Omental fat pad (tissue), 4 donors: ENCODE measurements around the gene ATPAF1. TPM values are rescaled to one million over a fixed set of nuclear protein-coding genes. Genes with fewer than 3 reads are reported as not detected.

Experiments used
- ATAC-seq: fragments of 150-250 bp; one replicate; pipeline ENCODE4 v1.9.1; 2016; ENCODE audit warnings: mild to moderate bottlenecking, moderate library complexity; ENCODE audit not compliant: low FRiP score
- DNase-seq: peaks from one replicate; pipeline ENCODE4 v3.0.0-alpha.2; 2019; ENCODE audit warnings: low spot score
- total RNA-seq, 4 donors: library from RNA; depleted of rRNA; stranded (reverse); fragments of >200 nt; gene quantifications; one replicate each; pipeline ENCODE4 v1.1.0, GENCODE V29; 2016
- TF ChIP-seq, protein P1 (sequence below), 3 donors: fragments of 450-650 bp; IDR thresholded peaks; one replicate each; pipeline ENCODE4 v1.5.1; 2016 to 2017; ENCODE audit warnings: antibody characterized with exemption in 3 of 3, mild to moderate bottlenecking in 3 of 3, moderate library complexity in 2 of 3

The ATPAF1 gene
- total RNA-seq, 4 donors from 2014 or later = 33.1 to 83.6 (median 57.0) TPM

DNA sequence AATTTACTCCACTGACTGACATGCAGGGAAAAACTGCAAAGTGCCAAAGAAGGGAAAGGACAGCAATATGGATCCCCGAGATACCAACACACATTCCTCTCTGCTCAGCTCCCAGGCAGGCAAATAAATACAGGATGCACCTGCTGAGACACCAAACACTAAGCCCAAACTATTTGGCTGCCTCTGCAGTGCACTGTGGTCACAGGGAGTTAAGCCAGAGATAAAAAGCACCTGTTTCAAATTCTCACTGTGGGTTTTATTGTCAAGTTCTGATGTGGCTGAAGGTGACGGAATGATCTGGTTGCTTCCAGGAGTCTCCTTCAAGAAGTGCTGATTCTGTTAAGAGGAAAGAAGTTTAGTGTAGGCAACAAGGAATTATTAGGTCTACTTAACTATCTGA is 21.2 kb upstream of the ATPAF1 start:
- TF ChIP-seq, protein P1, sequence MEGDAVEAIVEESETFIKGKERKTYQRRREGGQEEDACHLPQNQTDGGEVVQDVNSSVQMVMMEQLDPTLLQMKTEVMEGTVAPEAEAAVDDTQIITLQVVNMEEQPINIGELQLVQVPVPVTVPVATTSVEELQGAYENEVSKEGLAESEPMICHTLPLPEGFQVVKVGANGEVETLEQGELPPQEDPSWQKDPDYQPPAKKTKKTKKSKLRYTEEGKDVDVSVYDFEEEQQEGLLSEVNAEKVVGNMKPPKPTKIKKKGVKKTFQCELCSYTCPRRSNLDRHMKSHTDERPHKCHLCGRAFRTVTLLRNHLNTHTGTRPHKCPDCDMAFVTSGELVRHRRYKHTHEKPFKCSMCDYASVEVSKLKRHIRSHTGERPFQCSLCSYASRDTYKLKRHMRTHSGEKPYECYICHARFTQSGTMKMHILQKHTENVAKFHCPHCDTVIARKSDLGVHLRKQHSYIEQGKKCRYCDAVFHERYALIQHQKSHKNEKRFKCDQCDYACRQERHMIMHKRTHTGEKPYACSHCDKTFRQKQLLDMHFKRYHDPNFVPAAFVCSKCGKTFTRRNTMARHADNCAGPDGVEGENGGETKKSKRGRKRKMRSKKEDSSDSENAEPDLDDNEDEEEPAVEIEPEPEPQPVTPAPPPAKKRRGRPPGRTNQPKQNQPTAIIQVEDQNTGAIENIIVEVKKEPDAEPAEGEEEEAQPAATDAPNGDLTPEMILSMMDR (IDR thresholded peaks at IDR 0.05) = no peak
- no peak for DNase-seq
- ATAC-seq = no peak

DNA sequence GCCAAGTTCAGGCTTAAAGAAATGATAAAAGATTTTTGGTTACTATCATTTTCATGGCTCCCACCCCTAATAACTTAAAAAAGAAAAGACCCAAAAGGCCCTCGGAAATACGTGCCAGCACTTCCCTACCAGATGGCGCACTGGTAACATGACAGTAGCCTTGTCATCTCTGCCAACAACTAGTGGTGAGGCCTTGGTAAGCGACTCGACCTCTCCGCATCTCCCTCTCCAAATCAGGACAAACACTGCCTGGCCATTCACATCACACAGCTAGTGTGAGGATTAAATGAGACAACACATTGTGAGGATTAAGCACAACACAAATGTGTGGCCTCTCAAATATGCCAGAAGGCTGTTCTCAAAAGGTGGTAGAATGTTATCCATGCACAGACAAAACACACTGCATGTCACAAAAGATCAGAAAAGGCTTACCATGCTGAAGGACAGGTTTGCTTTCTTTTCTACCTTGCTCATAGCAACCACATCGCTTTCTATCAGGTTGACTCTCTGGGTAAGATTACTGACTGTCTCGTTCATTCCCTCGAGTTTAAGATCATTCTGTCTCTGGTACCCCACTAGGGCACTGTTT is 19.9 kb upstream of the ATPAF1 start:
- no peak for DNase-seq
- TF ChIP-seq, protein P1 (IDR thresholded peaks at IDR 0.05) = no peak
- ATAC-seq = no peak

DNA sequence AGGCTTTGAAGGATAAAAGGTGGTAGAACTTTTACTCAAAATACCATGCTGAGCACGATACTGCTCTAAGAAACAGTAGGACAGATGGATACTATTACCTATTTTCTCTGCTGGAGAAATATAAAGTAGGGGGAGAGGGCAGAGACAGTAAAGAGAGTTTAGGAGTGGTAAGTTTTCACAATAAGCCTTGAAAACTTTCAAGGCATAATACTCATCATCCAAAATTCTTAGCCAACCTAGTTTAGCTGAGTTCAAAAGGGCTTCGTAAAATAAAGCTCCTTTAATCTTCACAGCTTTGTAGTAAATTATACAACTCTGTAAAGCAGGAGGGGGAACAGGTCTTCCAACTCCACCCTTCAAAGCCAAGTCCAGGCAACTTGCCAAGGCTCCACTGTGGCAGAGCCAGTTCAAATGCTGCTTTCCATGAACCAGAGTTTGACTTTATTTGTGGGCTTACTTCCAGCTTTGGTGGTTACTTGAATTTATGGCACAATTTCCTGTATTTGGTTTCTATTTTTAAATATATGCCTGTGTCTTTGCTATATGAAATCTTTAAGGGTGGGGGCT is 19.0 kb upstream of the ATPAF1 start:
- TF ChIP-seq, protein P1 (IDR thresholded peaks at IDR 0.05) = no peak
- ATAC-seq = peak; percentile 36
- no peak for DNase-seq

DNA sequence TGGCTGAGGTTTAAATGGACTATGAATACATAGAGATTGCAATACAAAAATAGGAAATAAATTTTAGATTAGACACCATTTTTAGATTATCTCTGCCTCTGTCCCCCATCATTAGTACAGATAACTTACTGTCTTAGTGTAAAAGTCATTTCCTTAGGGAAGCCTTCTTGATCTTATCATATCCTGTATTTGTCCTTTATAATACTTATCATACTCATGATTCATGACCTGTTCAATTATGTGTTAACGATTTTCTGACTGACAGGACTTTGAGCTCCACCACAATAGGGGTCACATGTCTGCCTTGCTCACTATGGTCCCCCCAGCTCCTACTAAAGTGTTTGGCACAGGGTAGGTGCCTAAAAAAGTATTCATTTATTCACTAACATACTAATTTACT is 18.1 kb upstream of the ATPAF1 start:
- TF ChIP-seq, protein P1 (IDR thresholded peaks at IDR 0.05) = no peak
- ATAC-seq (no peak), DNase-seq (no peak)

DNA sequence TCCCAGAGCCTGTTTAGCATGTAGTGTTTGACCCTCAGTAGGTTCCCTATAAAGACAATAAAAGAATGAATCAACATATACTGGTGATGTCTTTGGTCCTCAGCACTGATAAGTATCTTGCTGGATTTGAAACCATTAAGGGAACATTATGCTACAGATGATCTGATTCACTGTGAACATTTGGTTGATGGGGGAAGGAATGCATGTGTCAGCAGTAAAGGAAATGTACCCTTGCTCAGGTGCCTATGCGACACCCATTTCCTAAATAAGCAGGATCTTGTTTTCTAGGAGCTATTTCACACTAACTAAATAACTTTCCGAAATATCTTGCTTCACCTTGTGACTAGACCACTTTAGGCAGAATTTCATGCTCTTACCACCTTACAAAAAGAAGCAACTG is 16.5 kb upstream of the ATPAF1 start:
- no peak for ATAC-seq
- TF ChIP-seq, protein P1 (IDR thresholded peaks at IDR 0.05) = no peak

DNA sequence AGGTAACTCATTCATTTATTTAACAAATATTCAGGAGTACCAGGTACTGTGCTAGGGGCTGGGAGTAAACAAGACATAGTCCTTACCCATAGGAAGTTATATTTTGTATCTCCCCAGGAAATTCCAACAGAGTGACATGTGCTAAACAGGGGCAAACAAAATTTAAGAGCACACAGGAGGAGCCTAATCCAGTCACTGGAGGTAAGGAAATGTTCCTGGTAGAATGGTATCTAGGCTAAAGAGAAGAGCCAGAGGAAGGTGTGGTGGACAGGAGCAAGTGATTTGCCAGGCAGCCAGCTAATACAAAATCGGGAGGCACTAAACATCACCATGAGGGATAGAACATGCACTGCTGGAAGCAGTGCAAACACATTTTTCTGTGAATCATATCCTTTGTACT is 13.9 kb upstream of the ATPAF1 start:
- ATAC-seq (no peak), DNase-seq (no peak)
- TF ChIP-seq, protein P1 (IDR thresholded peaks at IDR 0.05) = no peak

More for the DNA sequence above, 16.5 kb upstream of the ATPAF1 start:
- DNase-seq = no peak
